Ecto neural progenitor cell (in vitro differentiated cells): ENCODE data around the gene UQCC2.

Source experiments
- DNase-seq: peaks from one replicate; pipeline ENCODE4 v3.0.0-alpha.2; 2018; ENCODE audit warnings: low spot score

UQCC2 gene

DNA sequence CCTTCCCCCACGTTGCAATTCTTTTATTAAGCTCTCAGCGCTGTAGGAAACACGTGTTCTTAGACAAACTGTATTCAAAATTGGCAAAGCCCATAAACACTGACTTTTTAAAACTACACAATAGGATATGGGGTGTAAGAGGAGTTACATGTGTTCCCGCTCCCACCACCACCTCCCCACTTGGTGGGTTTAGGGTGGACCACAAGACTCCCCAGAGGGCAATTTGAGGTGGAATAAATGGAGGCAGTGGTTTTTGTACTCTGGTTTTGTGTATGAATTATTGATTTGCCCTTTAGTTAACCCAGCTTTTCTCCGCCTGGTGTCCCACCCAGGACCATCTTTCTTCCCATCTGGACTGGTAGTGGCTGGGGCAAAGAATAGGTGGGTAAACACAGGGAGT lies 3.7 kb downstream of the UQCC2 start:
- no peak for DNase-seq

DNA sequence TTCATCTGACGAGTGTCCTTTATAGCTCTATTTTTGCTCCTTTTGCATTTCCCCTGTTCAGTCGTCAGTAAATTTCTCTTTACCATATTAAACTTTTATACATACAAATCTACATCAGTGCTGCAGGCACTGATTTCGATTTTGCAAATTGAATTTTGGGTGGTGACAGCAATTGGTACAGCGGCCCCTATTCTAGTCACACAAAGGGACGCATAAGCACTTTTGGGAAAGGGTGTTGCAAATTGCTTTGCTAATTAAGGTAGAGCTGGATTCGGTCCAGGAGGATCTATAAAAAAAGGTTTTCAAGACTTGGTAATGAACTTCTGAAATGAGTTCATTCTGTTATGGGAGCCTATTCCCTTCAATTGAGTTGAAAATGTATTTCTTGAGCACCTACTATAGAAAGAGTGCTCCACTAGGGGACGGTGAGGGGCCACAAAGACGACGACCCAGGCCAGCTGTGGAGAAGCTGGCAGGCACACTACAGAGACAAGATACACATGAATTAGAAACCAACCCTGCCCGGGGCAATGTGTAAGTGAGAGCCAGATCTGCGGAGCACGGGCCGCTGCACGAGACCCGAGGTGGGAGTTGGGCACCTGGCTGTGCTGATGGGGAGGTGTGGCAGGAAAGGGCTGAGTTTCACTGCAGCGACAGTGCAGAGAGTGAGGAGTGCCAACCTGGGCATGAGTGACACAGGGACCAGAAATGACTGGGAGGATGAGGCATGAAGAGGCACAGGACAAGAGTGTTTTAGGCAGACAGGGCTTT lies 5.4 kb downstream of the UQCC2 start:
- DNase-seq = no peak

DNA sequence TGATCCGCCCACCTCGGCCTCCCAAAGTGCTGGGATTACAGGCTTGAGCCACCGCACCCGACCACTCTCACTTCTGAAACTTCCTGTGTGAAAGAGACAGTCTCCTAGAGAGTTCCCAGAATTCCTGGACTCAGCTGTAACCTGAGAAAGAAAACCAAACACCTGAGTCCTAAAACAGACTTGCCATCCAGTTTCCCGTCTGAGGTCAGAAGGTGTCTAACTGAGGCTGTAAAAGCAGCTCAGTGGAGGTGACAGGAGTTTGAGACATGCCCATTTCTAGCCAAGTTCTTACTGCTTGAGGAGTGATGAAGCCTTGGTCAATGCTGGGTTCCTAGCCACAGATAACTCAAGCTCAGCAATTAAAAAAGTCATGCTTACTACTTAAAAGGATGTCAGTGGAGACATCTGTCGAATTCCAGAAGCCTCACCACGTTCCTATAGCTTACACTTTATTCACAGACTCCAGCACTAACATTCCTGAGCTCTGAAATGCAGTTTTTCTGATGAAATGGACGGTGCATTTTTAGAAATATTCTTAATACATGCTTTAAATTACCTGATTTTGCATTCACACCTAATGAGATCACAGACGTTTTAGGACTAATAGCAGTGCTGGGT lies 6.1 kb downstream of the UQCC2 start:
- DNase-seq = no peak

DNA sequence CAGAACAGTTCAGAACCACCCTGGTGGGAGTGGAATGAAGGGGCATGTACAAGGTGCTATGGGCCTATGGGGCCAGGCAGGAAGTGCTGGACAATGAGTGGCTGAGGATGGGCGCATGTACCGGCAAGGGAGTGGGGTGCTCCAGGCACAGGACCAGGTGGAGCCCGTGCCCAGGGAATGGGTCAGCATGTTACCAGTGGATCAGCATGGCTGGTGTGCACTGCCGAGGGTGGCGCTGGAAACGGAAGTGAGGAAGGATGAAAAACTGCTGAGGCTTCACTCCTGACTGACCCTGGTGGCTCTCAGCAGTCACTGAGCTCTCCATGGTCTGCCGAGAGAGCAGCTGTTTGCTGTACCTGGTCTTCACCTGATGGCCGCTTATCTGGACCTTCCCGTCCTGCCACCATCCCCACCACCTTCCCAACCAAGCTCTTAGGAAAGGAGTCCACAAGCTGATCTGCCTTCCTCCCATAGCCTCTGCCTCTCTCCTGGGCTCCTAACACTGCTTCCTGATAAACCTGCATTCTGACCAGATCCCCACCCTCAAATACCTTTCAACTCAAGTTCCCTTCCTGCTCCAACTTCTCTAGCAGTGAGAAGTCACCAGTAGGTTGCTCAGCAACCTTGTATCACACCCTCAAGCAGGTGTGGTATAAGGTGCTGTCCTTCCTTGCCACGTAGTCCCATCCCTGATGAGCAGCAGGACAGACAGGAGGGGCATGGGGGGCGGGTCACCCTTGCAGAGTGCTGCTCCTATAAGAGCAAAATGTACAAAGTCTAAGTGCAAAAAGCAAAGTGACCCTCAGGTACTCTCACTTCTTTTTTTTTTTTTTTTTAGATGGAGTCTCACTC lies 7.1 kb downstream of the UQCC2 start:
- no peak for DNase-seq

DNA sequence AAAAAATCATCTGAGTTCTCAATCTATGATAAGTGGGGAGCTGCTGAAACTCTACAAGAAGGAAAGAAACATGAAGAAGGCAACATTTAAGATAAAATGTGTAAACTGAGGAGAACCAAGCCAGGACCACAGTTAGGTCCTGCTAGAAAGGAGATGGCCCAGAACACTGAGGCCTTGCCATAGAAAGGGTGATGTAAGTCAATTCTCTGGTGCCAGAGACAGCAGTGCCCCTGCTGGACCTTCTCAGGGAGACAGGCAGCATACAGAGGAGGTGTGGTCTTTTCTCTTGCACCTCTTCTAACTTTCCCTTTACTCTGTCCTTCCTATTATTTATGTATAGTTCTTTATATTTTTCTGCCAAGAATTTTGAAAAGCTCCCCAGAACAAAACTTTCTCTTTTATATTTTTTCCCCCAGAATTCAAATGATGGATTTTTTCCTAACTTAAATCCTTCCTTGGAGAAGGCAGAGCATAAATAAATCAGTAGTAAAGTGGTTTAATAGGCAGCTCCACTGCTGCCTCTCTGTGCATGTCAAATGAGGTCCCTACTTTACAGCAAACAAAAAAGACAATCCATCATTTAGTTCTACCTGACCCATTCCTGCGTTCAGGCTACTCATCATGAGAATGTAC lies 9.0 kb downstream of the UQCC2 start:
- peak; percentile 49 for DNase-seq

DNA sequence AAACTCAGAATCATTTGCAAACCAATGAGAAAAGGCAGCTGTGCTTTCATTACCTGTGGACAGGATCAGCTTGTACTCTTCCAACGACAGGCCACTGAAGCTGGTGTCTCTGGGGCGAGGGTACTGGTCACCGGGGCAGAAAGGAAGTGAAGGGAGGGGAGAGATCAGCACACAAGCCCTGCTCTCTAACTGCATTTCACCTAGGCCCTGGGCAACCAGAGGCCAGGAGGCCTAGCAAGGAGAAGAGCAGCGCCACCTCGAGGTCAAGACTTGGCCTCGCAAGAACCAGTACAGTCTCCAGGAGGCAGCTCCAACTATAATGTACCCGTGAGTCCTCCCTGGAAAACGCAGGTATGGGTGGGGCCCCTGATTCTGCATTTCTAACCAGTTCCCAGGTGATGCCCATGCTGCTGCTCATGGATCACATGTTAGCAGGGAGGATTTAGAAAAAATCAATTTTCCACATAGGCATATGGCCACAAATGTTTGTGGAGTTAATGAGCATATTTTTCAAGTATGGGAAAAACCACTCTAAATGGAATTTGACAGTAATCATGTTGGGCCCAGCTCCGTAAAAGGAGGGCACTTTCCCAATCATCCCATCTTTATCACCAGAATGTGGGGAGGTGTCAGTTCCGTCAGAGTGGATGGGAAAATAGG lies 11.0 kb downstream of the UQCC2 start:
- DNase-seq = peak; percentile 78

DNA sequence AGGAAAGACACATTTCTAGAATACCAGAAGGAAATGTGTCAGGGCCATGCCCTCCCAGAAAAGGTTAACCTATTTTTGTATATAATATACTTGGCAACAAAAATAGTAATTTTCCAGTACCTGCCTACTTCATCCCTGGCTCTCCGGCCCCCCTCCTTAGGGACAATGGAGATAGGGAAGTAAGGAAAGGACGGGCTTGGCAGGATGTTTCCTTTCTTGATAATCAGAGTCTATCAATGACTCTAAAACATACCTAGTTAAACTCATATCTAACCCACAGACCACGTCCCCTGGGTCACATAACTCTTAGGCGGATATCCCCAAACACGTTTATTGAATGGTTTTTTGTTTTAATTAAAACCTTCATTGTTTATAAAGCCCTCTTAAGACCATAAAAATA lies 11.8 kb downstream of the UQCC2 start:
- no peak for DNase-seq

DNA sequence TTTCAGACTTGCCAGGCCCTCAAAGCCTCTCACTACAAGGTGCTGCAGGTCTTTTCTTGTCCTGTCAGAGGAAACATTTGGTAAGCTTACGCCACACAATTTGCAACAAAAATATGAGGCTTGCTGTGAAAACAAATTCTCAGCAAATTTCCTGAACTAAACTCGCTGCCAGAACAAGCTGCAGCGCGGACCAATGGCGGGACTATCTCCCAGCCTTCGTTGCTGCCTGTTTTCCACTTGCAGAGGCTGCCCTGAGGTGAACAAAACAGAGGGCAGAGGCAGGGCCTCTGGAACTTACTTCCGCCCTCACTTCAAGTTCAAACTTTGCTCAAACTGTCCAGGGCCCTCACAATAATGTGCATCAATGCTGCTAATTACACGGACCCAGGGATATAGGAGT lies 12.4 kb downstream of the UQCC2 start:
- no peak for DNase-seq

DNA sequence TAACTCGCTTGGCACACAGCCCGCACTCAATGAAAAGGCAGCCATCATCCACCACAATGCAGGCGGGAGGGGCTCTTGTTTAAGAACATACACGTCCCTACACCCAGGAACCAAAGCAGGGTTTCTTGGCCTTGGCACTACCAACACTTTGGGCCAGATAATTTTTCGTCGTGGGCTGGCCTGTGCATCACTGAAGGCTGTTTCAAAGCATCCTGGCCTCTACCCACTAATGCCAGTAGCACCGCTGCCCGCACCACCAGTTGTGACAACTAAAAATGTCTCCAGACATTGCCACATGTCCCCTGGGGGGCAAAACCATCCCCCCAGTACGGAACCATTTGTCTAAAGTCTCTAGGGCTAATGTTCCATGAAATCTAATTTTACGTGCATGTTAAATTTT lies 13.0 kb downstream of the UQCC2 start:
- DNase-seq = no peak

DNA sequence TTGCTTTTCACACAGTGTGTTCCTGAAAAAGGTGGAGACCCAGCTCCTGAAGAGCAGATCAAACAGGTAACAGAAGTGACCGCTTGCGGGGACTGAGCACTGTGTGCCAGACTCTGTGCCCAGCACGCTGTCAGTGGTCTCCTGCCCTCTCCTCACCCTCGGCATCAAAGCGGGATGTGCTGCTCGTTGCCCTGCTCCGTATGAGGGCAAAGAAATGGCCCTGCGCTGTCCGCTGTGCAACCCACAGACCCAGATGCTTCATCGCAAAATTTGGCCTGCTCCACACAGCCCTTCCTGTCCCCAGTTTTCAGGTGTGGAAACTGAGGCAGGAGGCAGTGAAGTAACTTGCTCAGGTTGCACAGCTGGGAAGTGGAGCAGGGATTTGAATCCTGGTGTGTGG lies 13.7 kb downstream of the UQCC2 start:
- DNase-seq = no peak

DNA sequence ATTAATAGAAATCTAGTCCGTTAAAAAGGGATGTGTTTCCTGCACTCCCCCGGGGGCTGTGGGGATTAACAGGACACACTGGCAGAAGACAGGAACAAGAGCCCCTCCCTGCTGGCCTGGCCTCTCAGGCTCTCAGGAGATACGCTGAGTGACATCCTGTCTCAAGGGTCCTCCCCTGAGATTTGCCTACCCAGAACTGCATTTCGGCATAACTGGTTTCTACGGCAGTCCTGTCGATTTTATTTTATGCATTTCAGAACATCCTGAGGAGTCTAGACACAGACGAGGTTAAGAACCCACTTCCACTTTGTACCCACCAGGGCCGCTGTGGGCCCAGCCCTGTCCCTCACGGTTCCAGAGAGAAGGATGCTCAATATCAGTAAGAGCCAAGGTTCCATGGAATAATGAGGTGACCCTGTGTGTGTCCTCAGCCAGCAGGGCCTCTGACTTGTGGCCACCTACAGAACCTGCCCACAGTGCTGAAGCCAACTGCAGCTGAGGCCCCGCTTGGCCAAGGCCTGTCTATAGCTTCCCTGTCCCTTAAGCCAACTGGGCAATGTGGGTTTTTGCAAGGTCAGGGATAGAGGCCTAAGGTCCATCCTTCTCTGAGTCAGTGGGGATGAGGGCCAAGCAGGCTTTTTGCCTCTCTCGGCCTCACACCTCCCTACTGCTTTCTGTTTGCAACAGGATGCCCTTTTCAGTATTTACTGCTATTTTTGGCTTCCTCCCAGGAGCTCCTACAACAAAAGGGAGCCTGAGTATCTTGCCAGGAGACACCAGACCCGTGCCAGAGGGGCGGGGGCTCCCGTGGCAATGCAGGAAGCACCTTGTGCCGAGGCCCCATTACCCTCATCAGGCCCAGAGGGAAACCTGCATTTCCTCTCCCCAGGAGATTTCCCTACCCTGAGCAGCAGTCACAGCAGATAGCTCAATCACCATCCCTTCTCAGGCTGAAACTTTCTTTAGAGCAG lies 14.7 kb downstream of the UQCC2 start:
- DNase-seq = no peak

DNA sequence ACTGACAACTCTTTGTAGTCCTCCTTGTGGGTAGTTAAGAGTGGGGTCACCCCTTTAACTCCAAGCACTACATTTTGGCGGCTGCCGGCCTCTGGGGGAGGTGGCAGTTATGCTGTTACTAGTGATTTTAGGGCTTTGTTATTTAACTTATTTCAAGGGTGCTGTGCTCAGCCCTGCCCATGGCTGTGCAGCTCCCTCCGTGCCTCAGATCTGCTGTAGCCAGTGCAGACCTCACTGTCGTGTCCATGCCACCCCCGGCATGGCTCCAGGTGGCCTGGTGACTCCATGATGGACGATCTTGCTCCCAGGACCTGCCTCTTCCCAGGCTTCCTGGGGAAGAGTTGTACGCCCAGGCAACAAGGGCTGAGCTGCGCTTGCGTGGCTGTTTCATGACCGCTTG lies 15.4 kb downstream of the UQCC2 start:
- DNase-seq = no peak

DNA sequence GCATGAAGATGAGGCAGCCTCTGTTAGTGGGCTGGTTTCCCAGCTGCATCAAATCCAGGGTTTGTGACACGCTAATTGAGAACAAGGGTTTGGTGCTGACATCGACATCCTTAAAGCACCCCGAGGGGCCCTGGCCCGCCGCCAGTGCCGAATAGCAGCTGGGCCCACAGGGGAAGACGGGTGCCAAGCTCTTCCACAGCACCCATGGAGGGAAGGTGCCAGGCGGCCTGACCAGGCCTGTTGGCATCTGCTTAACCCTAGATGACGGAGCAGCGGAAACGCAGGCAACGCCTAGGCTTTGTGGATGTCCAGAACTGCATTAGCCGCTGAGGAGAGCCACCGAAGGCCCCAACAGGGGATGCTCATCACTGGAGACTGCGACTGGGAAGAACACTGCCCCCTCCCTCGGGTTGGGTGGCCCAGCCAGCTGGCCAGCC lies 16.0 kb downstream of the UQCC2 start:
- no peak for DNase-seq

DNA sequence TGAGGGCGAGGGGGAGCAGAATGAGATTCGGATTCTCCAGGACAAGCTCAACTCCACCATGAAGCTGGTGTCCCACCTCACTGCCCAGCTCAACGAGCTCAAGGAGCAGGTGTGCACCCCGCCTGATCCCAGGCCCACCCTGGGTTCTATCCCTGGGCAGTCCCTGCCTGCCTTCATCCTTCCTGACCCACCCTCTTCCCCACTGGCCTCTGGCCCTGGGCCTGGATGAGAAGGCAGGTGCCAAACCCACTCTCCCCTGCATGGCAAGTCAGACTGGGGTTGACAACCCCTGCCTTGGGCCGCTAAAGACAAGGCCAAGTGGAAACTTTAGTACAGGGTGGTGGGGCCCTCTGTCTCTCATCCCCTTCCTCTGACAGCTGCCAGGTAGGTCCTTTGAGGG lies 16.5 kb downstream of the UQCC2 start:
- no peak for DNase-seq

DNA sequence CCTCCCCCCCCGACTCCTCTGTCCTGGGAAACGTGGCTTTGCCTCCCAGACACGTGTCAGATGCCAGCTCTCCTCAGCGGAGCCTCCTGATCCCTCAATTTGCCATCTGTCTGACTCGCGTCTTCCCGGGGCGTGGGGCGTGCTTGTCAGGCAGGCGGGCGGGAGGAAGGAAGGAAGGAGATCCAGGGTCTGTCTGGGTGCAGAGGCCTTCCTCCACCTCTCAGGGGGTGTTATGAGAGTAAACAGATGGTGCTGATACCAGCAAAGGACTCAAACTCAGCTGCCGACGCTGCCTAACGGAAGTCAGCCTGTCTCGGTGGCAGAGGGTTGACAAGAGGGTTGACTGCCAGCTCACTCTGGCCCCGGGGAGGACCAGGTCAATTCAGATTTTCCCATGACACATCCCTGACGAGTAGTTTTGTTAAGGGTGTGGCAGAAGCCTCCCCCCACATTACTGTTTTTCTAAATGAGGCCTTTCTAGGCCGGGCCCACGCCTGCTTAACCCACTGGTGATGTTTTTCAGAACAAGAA lies 17.0 kb downstream of the UQCC2 start:
- DNase-seq = no peak

DNA sequence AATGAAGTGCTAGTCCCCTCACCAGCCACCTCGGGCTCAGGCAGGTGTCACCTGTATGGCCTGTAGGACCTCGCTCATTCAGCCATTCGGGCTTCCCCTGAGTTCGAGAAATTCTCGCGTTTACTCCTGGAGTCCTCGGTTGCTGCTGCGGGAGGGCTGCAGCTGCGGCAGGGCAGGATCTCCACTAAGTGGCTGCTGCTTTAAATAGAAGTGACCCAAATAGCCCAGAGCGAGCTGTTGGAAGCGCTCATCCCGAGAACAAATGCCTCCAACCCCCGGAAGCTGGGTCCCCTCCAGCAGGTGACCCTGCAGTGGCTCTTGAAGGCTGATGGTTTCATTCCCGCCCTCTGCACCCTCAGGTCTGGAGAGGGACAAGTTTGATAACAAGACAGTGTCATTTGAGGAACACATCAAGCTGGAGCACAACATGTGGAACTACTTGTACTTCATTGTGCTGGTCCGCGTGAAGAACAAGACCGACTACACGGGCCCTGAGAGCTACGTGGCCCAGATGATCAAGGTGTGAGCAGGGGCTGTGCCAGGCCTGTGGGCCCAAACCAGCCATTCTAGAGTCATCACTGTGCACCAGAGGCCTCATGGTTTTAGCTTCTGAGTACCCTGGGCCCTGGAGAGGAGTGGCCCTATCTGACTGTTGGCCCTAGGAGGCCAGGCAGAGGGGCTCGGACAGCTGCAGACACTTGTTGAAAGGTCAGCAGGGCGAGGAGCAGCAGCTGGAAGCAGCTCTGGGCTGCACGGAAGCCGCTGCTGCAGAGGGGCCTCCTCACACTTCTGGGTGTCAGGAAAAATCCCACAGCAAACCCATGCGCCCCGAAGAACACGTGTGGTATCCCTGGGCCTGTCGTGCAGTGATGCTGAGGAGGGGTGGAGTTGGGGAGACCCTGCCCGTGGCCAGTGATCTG lies 18.1 kb downstream of the UQCC2 start:
- no peak for DNase-seq

DNA sequence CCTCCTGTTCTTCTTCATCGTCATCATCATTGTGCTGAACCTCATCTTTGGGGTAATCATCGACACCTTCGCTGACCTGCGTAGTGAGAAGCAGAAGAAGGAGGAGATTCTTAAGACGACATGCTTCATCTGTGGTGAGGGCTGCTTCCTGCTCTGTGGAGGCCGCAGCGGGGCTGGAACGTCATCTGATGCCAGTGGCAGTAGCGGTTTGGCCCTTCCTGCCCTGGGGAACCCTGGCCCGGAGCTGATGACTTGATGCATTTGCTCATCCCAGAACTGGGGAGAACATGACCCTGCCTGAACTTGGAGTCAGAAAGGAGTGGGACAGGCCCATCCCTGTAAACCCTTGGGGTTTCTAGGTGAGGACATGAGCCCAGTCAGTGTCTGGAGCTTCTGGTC lies 18.7 kb downstream of the UQCC2 start:
- no peak for DNase-seq

DNA sequence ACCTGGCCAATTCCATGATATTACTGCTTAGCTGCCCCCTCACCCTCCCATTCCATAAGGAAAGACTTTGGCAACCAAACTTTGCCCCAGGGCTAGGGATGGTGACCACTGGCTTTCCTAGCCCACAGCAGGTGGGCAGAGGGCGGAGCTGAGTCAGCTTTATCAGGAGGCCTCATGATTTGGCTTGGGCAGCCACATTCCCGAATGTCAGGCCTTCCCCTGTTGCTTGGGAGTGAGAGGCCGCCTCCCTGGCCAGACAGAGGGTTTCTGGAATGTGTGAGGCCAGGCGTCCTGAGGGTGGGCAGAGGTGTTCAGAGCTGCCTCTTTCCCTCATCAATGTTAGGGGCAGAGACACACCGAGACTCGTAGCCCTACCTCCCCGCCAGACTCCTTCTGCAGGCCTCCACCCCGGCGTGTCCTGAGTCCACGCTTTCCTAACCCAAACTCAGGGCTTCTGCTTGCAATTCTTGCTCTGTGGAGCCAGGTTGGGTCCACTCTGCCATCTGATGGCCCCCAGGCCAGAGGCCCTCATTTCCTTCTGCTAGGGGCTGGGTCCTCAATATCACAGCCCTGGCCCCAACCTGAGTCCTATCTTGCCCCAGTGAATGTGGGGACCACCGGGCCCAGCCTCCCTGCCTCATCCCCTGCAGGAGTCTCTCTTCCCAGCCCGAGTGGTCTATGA lies 19.3 kb downstream of the UQCC2 start:
- no peak for DNase-seq
